ENCODE results near the gene LTBP1.
A peak's percentile ranks its signal among the peaks of the same experiment; 100 is the strongest.

Gene LTBP1

GRCh38 chr2:32931945-32932709, 14.6 kb upstream of the LTBP1 start:
- DNase-seq: no peak

- DNase-seq: no peak
Measured at GRCh38 chr2:32932825-32933755, 13.7 kb upstream of the LTBP1 start.

- no peak for DNase-seq
Measured at GRCh38 chr2:32933756-32934095, 13.0 kb upstream of the LTBP1 start.

GRCh38 chr2:32937602-32938448, 8.9 kb upstream of the LTBP1 start:
- DNase-seq: no peak

GRCh38 chr2:32938934-32939333, 7.8 kb upstream of the LTBP1 start:
- no peak for DNase-seq

- DNase-seq: no peak
Measured at GRCh38 chr2:32940316-32940997, 6.3 kb upstream of the LTBP1 start.

GRCh38 chr2:32941944-32942690, 4.6 kb upstream of the LTBP1 start:
- no peak for DNase-seq

- no peak for DNase-seq
Measured at GRCh38 chr2:32942793-32943485, 3.8 kb upstream of the LTBP1 start.

- DNase-seq: no peak
Measured at GRCh38 chr2:32945286-32945685, 1.5 kb upstream of the LTBP1 start.

- no peak for DNase-seq
Measured at GRCh38 chr2:32947076-32947483, 327 bp downstream of the LTBP1 start.

- DNase-seq: peak; percentile 25
Measured at GRCh38 chr2:32947484-32948143, 861 bp downstream of the LTBP1 start.

GRCh38 chr2:32948266-32948665, 1.5 kb downstream of the LTBP1 start:
- no peak for DNase-seq

- DNase-seq: no peak
Measured at GRCh38 chr2:32949260-32949659, 2.5 kb downstream of the LTBP1 start.

GRCh38 chr2:32951672-32952071, 4.9 kb downstream of the LTBP1 start:
- no peak for DNase-seq

- no peak for DNase-seq
Measured at GRCh38 chr2:32952761-32953476, 6.2 kb downstream of the LTBP1 start.

- DNase-seq: no peak
Measured at GRCh38 chr2:32954206-32954605, 7.5 kb downstream of the LTBP1 start.

- no peak for DNase-seq
Measured at GRCh38 chr2:32958821-32959220, 12.1 kb downstream of the LTBP1 start.

GRCh38 chr2:32960238-32960637, 13.5 kb downstream of the LTBP1 start:
- no peak for DNase-seq

- DNase-seq: no peak
Measured at GRCh38 chr2:32960647-32961403, 14.1 kb downstream of the LTBP1 start.

Data from CD4-positive, alpha-beta T cell treated with Interleukin-17A for 1 hour (primary cell).